Measurements from ENCODE around the gene FKBP4.
"Not testable (repeated sequence)": the region's sequence is repeated elsewhere in the genome, so short reads cannot be mapped to it uniquely, and the experiment has no call there.

FKBP4 gene

GRCh38 chr12:2794736-2795289 lies at the start of gene FKBP4:
Gene FKBP4, plus strand, starts transcription at chr12:2794970. Its CDS starts 170 bp downstream, at chr12:2795140.
- peak; percentile 54 for DNase-seq

GRCh38 chr12:2745655-2746054 lies 49.1 kb upstream of the FKBP4 start:
- no peak for DNase-seq

- DNase-seq: no peak
Observed at GRCh38 chr12:2749580-2749979, 45.2 kb upstream of the FKBP4 start.

- DNase-seq: no peak
Observed at GRCh38 chr12:2750185-2750584, 44.6 kb upstream of the FKBP4 start.

GRCh38 chr12:2751230-2751629 lies 43.5 kb upstream of the FKBP4 start:
- DNase-seq: no peak

GRCh38 chr12:2751686-2752085 lies 43.1 kb upstream of the FKBP4 start:
- DNase-seq: no peak

- no peak for DNase-seq
Observed at GRCh38 chr12:2752676-2753371, 41.9 kb upstream of the FKBP4 start.

- no peak for DNase-seq
Observed at GRCh38 chr12:2753536-2753935, 41.2 kb upstream of the FKBP4 start.

GRCh38 chr12:2754208-2754607 lies 40.6 kb upstream of the FKBP4 start:
- DNase-seq: no peak

GRCh38 chr12:2756756-2757155 lies 38.0 kb upstream of the FKBP4 start:
- DNase-seq: no peak

- no peak for DNase-seq
Observed at GRCh38 chr12:2759733-2760132, 35.0 kb upstream of the FKBP4 start.

GRCh38 chr12:2764398-2764797 lies 30.4 kb upstream of the FKBP4 start:
- DNase-seq: no peak

GRCh38 chr12:2765052-2765451 lies 29.7 kb upstream of the FKBP4 start:
- DNase-seq: no peak

GRCh38 chr12:2765608-2766007 lies 29.2 kb upstream of the FKBP4 start:
- no peak for DNase-seq

GRCh38 chr12:2768224-2768961 lies 26.4 kb upstream of the FKBP4 start:
- DNase-seq: no peak

- DNase-seq: no peak
Observed at GRCh38 chr12:2769866-2770533, 24.8 kb upstream of the FKBP4 start.

- DNase-seq: not testable (repeated sequence)
Observed at GRCh38 chr12:2770544-2770943, 24.2 kb upstream of the FKBP4 start.

- DNase-seq: no peak
Observed at GRCh38 chr12:2772370-2772769, 22.4 kb upstream of the FKBP4 start.

- DNase-seq: no peak
Observed at GRCh38 chr12:2773199-2773875, 21.4 kb upstream of the FKBP4 start.

GRCh38 chr12:2775431-2775830 lies 19.3 kb upstream of the FKBP4 start:
- DNase-seq: no peak

- no peak for DNase-seq
Observed at GRCh38 chr12:2776129-2776806, 18.5 kb upstream of the FKBP4 start.

- DNase-seq: no peak
Observed at GRCh38 chr12:2779281-2779680, 15.5 kb upstream of the FKBP4 start.
